ENCODE data around the gene MAPK4.

GRCh38 chr18:50769463-50769862 lies 209.6 kb downstream of the MAPK4 start:
- no peak for TF ChIP-seq POLR2AphosphoS5 (IDR thresholded peaks at IDR 0.05; ENCODE audit: low read depth)
- TF ChIP-seq, protein P1, sequence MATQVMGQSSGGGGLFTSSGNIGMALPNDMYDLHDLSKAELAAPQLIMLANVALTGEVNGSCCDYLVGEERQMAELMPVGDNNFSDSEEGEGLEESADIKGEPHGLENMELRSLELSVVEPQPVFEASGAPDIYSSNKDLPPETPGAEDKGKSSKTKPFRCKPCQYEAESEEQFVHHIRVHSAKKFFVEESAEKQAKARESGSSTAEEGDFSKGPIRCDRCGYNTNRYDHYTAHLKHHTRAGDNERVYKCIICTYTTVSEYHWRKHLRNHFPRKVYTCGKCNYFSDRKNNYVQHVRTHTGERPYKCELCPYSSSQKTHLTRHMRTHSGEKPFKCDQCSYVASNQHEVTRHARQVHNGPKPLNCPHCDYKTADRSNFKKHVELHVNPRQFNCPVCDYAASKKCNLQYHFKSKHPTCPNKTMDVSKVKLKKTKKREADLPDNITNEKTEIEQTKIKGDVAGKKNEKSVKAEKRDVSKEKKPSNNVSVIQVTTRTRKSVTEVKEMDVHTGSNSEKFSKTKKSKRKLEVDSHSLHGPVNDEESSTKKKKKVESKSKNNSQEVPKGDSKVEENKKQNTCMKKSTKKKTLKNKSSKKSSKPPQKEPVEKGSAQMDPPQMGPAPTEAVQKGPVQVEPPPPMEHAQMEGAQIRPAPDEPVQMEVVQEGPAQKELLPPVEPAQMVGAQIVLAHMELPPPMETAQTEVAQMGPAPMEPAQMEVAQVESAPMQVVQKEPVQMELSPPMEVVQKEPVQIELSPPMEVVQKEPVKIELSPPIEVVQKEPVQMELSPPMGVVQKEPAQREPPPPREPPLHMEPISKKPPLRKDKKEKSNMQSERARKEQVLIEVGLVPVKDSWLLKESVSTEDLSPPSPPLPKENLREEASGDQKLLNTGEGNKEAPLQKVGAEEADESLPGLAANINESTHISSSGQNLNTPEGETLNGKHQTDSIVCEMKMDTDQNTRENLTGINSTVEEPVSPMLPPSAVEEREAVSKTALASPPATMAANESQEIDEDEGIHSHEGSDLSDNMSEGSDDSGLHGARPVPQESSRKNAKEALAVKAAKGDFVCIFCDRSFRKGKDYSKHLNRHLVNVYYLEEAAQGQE (IDR thresholded peaks at IDR 0.05; ENCODE audit: insufficient replicate concordance, low read depth) = no peak
